Dendritic cell treated with granulocyte-macrophage colony-stimulating factor and Interleukin-4, amounts not matched to agents 40 ng/mL and 50 ng/mL, for 4 days (primary cell): ENCODE results near the gene FAM219A.
A peak's percentile ranks its signal among the peaks of the same experiment; 100 is the strongest.

Experiments
- H3K27ac Mint-ChIP-seq: one replicate; pipeline ENCODE4 v1.8.0; 2022; ENCODE audit warnings: mild to moderate bottlenecking, mixed read lengths
- H3K27me3 Mint-ChIP-seq: one replicate; pipeline ENCODE4 v1.8.0; 2022; ENCODE audit warnings: mild to moderate bottlenecking, mixed read lengths
- H3K36me3 Mint-ChIP-seq: one replicate; pipeline ENCODE4 v1.8.0; 2022; ENCODE audit warnings: low read depth, mixed read lengths
- H3K4me1 Mint-ChIP-seq: one replicate; pipeline ENCODE4 v1.8.0; 2022; ENCODE audit warnings: low read depth, mixed read lengths
- H3K4me3 Mint-ChIP-seq: one replicate; pipeline ENCODE4 v1.8.0; 2022; ENCODE audit warnings: mild to moderate bottlenecking, moderate library complexity, mixed read lengths
- H3K9me3 Mint-ChIP-seq: one replicate; pipeline ENCODE4 v1.8.0; 2022; ENCODE audit warnings: mixed read lengths
- intact Hi-C: fragments of 100-400 bp; cut with micrococcal nuclease; formaldehyde crosslinking; loops from one replicate; pipeline ENCODE4 v1.15.0; 2022

FAM219A gene

GRCh38 chr9:34379334-34380033 lies 78.9 kb downstream of the FAM219A start:
- H3K27me3 Mint-ChIP-seq: peaks cover 55% of the 10 kb centered on the region
- no peaks in the 10 kb centered on the region for H3K36me3 Mint-ChIP-seq
- no peaks in the 10 kb centered on the region for H3K9me3 Mint-ChIP-seq
- intact Hi-C loops: loop anchor here (1.0 to 2.0 kb wide), 3 partner anchors 47 to 123 kb away; partner anchors contain the start of genes KIF24 and NUDT2
- peak overlapping the region; percentile 78 for H3K4me3 Mint-ChIP-seq
- H3K27ac Mint-ChIP-seq: peak overlapping the region; percentile 77
- peaks cover 50% of the 10 kb centered on the region for H3K4me1 Mint-ChIP-seq

GRCh38 chr9:34378376-34379060 lies 79.9 kb downstream of the FAM219A start:
- no peak overlapping the region for H3K4me3 Mint-ChIP-seq
- H3K27me3 Mint-ChIP-seq: peaks cover 56% of the 10 kb centered on the region
- H3K27ac Mint-ChIP-seq: no peak overlapping the region
- H3K9me3 Mint-ChIP-seq: no peaks in the 10 kb centered on the region
- intact Hi-C loops: loop anchor here (1.0 to 2.0 kb wide), 2 partner anchors 46 to 122 kb away; no protein-coding TSS in a partner anchor
- peaks cover 44% of the 10 kb centered on the region for H3K4me1 Mint-ChIP-seq
- no peaks in the 10 kb centered on the region for H3K36me3 Mint-ChIP-seq

- Mint-ChIP-seq H3K9me3 (no peaks in the 10 kb centered on the region), H3K27me3 (peaks cover 51% of the 10 kb centered on the region), H3K36me3 (no peaks in the 10 kb centered on the region), H3K27ac (peak overlapping the region; percentile 33), H3K4me3 (peak overlapping the region; percentile 71), H3K4me1 (peaks cover 40% of the 10 kb centered on the region)
- intact Hi-C loops: no loop called here
Observed at GRCh38 chr9:34377404-34377746, 81.0 kb downstream of the FAM219A start.

GRCh38 chr9:34376596-34377403 lies 81.6 kb downstream of the FAM219A start, which contains the start of gene MYORG:
MYORG (minus strand) TSS chr9:34376898; CDS start chr9:34372943, 3,955 bp downstream.
- H3K27ac Mint-ChIP-seq: peak within 1 kb of the TSS; percentile 33
- intact Hi-C loops: no loop called here
- H3K9me3 Mint-ChIP-seq: no peaks in the 10 kb centered on the region
- peaks cover 40% of the 10 kb centered on the region for H3K4me1 Mint-ChIP-seq
- peak within 1 kb of the TSS; percentile 71 for H3K4me3 Mint-ChIP-seq
- no peaks in the 10 kb centered on the region for H3K36me3 Mint-ChIP-seq
- H3K27me3 Mint-ChIP-seq: peaks cover 45% of the 10 kb centered on the region

GRCh38 chr9:34375901-34376595 lies 82.3 kb downstream of the FAM219A start:
- peaks cover 35% of the 10 kb centered on the region for H3K4me1 Mint-ChIP-seq
- peaks cover 37% of the 10 kb centered on the region for H3K27me3 Mint-ChIP-seq
- H3K36me3 Mint-ChIP-seq: peaks cover 5% of the 10 kb centered on the region
- H3K9me3 Mint-ChIP-seq: peaks cover 6% of the 10 kb centered on the region
- no peak overlapping the region for H3K27ac Mint-ChIP-seq
- peak overlapping the region; percentile 71 for H3K4me3 Mint-ChIP-seq
- intact Hi-C loops: no loop called here

GRCh38 chr9:34374905-34375552 lies 83.3 kb downstream of the FAM219A start:
- intact Hi-C loops: no loop called here
- Mint-ChIP-seq H3K9me3 (peaks cover 10% of the 10 kb centered on the region), H3K36me3 (peaks cover 8% of the 10 kb centered on the region), H3K4me1 (peaks cover 26% of the 10 kb centered on the region), H3K27me3 (peaks cover 32% of the 10 kb centered on the region), H3K27ac (no peak overlapping the region), H3K4me3 (no peak overlapping the region)

- Mint-ChIP-seq H3K4me3 (no peak overlapping the region), H3K27me3 (peaks cover 28% of the 10 kb centered on the region), H3K9me3 (peaks cover 10% of the 10 kb centered on the region), H3K4me1 (peaks cover 19% of the 10 kb centered on the region), H3K36me3 (peaks cover 8% of the 10 kb centered on the region), H3K27ac (no peak overlapping the region)
- intact Hi-C loops: no loop called here
Observed at GRCh38 chr9:34374339-34374738, 84.0 kb downstream of the FAM219A start.

GRCh38 chr9:34373749-34374148 lies 84.6 kb downstream of the FAM219A start:
- Mint-ChIP-seq H3K27me3 (peaks cover 28% of the 10 kb centered on the region), H3K36me3 (peaks cover 8% of the 10 kb centered on the region), H3K4me3 (no peak overlapping the region), H3K9me3 (peaks cover 10% of the 10 kb centered on the region), H3K4me1 (peaks cover 15% of the 10 kb centered on the region), H3K27ac (no peak overlapping the region)
- intact Hi-C loops: no loop called here

GRCh38 chr9:34372467-34373011 lies 85.8 kb downstream of the FAM219A start:
- Mint-ChIP-seq H3K27ac (no peak overlapping the region), H3K27me3 (peaks cover 21% of the 10 kb centered on the region), H3K4me3 (no peak overlapping the region), H3K36me3 (peaks cover 8% of the 10 kb centered on the region), H3K4me1 (peaks cover 15% of the 10 kb centered on the region), H3K9me3 (peaks cover 10% of the 10 kb centered on the region)
- intact Hi-C loops: no loop called here

- Mint-ChIP-seq H3K4me1 (peaks cover 11% of the 10 kb centered on the region), H3K4me3 (no peak overlapping the region), H3K36me3 (peaks cover 8% of the 10 kb centered on the region), H3K27ac (no peak overlapping the region), H3K27me3 (peaks cover 21% of the 10 kb centered on the region), H3K9me3 (peaks cover 10% of the 10 kb centered on the region)
- intact Hi-C loops: no loop called here
Observed at GRCh38 chr9:34371886-34372466, 86.4 kb downstream of the FAM219A start.

- peaks cover 7% of the 10 kb centered on the region for H3K4me1 Mint-ChIP-seq
- intact Hi-C loops: no loop called here
- H3K27me3 Mint-ChIP-seq: peaks cover 21% of the 10 kb centered on the region
- peaks cover 8% of the 10 kb centered on the region for H3K36me3 Mint-ChIP-seq
- peaks cover 10% of the 10 kb centered on the region for H3K9me3 Mint-ChIP-seq
- peak overlapping the region; percentile 65 for H3K4me3 Mint-ChIP-seq
- H3K27ac Mint-ChIP-seq: no peak overlapping the region
Observed at GRCh38 chr9:34370970-34371880, 87.1 kb downstream of the FAM219A start.
